NB4 (cell line): ENCODE data around the gene CLSTN2.

Source experiments
- DNase-seq: peaks from one replicate; pipeline ENCODE4 v3.0.0; 2010; ENCODE audit warnings: low read depth
- H3K4me3 ChIP-seq: one replicate; pipeline ENCODE4 v1.5.1; 2011; ENCODE audit warnings: mild to moderate bottlenecking, low read depth, low read length, moderate library complexity
- CTCF ChIP-seq: IDR thresholded peaks from one replicate; pipeline ENCODE4 v1.5.1; 2012; ENCODE audit warnings: low read depth, low read length
- MYC ChIP-seq: IDR thresholded peaks from 2 replicates; pipeline ENCODE4 v1.6.1; 2011; ENCODE audit warnings: low read depth, low read length
- POLR2A ChIP-seq: IDR thresholded peaks from 2 replicates; pipeline ENCODE4 v1.6.1; 2011; ENCODE audit warnings: mild to moderate bottlenecking; ENCODE audit not compliant: insufficient read length; ENCODE audit errors: extremely low read depth
- TF ChIP-seq, protein P1 (sequence below): IDR thresholded peaks from 2 replicates; pipeline ENCODE4 v1.6.1; 2011; ENCODE audit warnings: low read depth, low read length

The CLSTN2 gene

GRCh38 chr3:140010391-140010790 lies 75.4 kb downstream of the CLSTN2 start:
- no peak overlapping the region for H3K4me3 ChIP-seq
- DNase-seq: no peak
- no peak for TF ChIP-seq POLR2A
- TF ChIP-seq MYC: no peak
- TF ChIP-seq CTCF: no peak
- TF ChIP-seq, protein P1, sequence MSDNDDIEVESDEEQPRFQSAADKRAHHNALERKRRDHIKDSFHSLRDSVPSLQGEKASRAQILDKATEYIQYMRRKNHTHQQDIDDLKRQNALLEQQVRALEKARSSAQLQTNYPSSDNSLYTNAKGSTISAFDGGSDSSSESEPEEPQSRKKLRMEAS: no peak

DNA sequence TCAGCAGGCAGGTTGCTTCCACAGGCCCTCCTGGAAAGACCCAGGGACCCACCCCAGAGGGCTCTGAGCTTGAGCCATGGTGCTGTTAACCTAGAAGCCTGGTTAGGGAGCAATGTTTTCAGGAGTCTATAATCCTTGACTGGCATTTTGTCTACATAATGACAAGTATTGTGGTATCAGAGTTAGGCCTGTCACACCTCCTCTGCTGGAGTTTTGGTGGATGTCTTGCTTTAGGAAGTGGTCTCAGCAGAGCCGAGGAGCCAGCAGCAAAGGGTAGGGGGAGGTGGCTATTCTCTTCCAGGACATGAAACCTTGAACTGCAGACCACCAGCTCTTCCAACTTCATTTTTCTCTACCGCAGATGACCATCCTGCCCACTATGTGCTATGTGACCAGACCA lies 76.1 kb downstream of the CLSTN2 start:
- TF ChIP-seq, protein P1: no peak
- TF ChIP-seq POLR2A (no peak), CTCF (no peak), MYC (no peak)
- no peak for DNase-seq

DNA sequence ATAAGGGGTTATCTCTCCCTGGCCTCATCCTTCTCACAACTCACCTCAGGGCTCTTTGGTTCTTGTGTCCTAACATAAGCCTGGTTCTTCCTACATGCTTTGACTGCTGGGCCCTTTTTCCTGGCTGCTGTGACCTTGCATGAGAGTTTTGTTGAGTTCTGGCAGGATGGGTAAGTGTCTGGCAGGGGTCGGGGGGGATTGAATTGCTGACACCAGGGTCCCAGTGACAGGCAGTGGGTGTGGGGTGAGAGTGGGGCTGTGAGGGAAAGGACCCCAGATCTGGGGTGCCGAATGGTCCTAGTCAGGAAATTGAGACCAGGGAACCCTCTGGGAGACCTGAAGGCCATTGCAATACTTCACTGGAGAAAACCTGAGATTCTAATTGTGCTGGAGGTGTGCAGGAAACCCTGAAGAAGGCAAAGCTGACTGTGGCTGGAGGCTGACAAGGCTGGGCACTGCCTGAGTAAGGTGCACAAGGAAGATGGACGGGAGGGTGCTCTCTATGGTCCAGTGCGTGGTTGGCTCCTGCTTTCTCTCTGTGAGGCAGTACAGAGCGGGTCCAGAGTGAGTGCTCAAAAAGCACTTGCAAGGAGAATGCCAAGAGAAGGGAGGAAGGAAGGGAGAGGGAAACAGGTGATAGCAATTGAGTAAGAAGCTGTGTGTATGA lies 76.8 kb downstream of the CLSTN2 start:
- no peak for TF ChIP-seq MYC
- no peak for TF ChIP-seq CTCF
- TF ChIP-seq POLR2A: no peak
- TF ChIP-seq, protein P1: no peak
- H3K4me3 ChIP-seq: no peak overlapping the region
- DNase-seq: no peak

More for the DNA sequence above, 76.1 kb downstream of the CLSTN2 start:
- no peak overlapping the region for H3K4me3 ChIP-seq

DNA sequence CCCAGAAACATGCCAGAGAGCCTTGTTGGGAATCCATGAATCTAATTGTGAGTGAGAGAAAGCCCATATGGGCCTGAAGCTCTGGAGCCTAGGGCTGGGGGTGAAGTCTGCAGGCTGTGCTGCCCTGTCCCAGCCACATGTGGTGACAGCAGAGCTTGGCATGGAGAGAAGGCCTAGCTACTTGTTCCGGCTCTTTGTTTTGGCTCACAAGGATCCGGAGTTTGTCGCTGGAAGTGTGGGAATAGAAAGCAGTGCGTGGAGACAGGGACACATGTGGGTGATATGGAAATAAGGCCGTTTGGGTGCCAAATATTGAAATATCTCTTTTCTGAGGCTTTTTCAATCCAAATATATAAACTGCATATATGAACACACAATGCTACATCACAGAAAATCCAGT lies 78.2 kb downstream of the CLSTN2 start:
- no peak overlapping the region for H3K4me3 ChIP-seq
- no peak for TF ChIP-seq MYC
- no peak for DNase-seq

- TF ChIP-seq MYC (no peak), CTCF (no peak), POLR2A (no peak)
- TF ChIP-seq, protein P1: no peak
- no peak overlapping the region for H3K4me3 ChIP-seq
- DNase-seq: no peak
These were observed 80.0 kb downstream of the CLSTN2 start for GRCh38 chr3:140014831-140015495.

DNA sequence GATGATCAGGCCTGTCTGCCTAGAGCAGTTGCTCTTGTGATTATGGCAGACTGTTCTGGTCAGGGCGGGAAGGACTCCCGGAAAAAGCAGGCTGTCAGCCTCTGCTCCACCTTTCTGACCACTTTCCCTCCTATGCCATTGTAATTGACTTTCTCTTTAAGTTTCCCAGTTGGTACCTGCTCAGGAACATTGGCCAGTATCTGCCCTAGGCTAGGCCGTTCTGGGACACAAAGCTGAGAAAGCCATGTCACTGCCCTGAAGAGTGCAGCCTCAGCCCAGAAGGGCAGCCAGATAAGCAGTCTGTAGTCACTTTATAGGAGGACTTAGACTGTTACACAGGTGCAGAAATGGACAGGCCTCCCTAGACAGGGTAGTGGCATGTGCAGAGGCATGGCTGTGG lies 80.8 kb downstream of the CLSTN2 start:
- no peak overlapping the region for H3K4me3 ChIP-seq
- TF ChIP-seq MYC (no peak), CTCF (no peak), POLR2A (no peak)
- TF ChIP-seq, protein P1: no peak
- DNase-seq: no peak
